HCT116 (cell line): Measurements from ENCODE around the gene CERKL.

Experiments used
- CTCF ChIP-seq, 3 experiments: fragments of 200-600 bp in 1 of 3; sonication (generic) in 1 of 3; IDR thresholded peaks in 2 of 3; conservative IDR thresholded peaks in 1 of 3; 2 replicates each; pipeline ENCODE4 v1.5.1; 2012 to 2017; ENCODE audit warnings: low read depth in 2 of 3, low read length in 2 of 3, antibody characterized with exemption in 1 of 3, borderline replicate concordance in 1 of 3, control low read depth in 1 of 3, mild to moderate bottlenecking in 1 of 3, mixed read lengths in 1 of 3, mixed run types in 1 of 3, moderate library complexity in 1 of 3; ENCODE audit not compliant: insufficient read depth in 1 of 3
- EZH2 ChIP-seq: fragments of 200-600 bp; sonication (generic); IDR thresholded peaks from 2 replicates; pipeline ENCODE4 v1.6.1; 2017; ENCODE audit warnings: antibody characterized with exemption, mixed run types

- no peak for TF ChIP-seq CTCF (IDR thresholded peaks at IDR 0.05 in 2 of 3, conservative IDR thresholded peaks at IDR 0.05 in 1 of 3; ENCODE audit: borderline replicate concordance in 1 of 3, insufficient read depth in 1 of 3, low read depth in 2 of 3, low read length in 2 of 3)
- no peak for TF ChIP-seq EZH2
These were observed 1.5 kb upstream of the CERKL start for GRCh38 chr2:181658444-181658843.
